Fibroblast of upper back skin (primary cell): ENCODE results near the gene TCF7L1.
"Not testable (repeated sequence)": the region's sequence is repeated elsewhere in the genome, so short reads cannot be mapped to it uniquely, and the experiment has no call there.

Experiments
- DNase-seq: peaks from one replicate; pipeline ENCODE4 v3.0.0-alpha.2; 2013

Gene TCF7L1

GRCh38 chr2:85133751-85134254, 611 bp downstream of the TCF7L1 start:
- DNase-seq: peak; percentile 28

GRCh38 chr2:85134255-85134895, 1.2 kb downstream of the TCF7L1 start:
- DNase-seq: peak; percentile 49

- no peak for DNase-seq
Measured at GRCh38 chr2:85134896-85135659, 1.9 kb downstream of the TCF7L1 start.

GRCh38 chr2:85135660-85135914, 2.4 kb downstream of the TCF7L1 start:
- DNase-seq: no peak

GRCh38 chr2:85137156-85137555, 4.0 kb downstream of the TCF7L1 start:
- no peak for DNase-seq

GRCh38 chr2:85143463-85144082, 10.4 kb downstream of the TCF7L1 start:
- no peak for DNase-seq

GRCh38 chr2:85145116-85145820, 12.1 kb downstream of the TCF7L1 start:
- no peak for DNase-seq

- DNase-seq: no peak
Measured at GRCh38 chr2:85148190-85148589, 15.0 kb downstream of the TCF7L1 start.

- DNase-seq: no peak
Measured at GRCh38 chr2:85151026-85151425, 17.8 kb downstream of the TCF7L1 start.

GRCh38 chr2:85152895-85153294, 19.7 kb downstream of the TCF7L1 start:
- no peak for DNase-seq

- DNase-seq: peak; percentile 46
Measured at GRCh38 chr2:85154048-85154753, 21.0 kb downstream of the TCF7L1 start.

GRCh38 chr2:85155082-85155481, 21.9 kb downstream of the TCF7L1 start:
- not testable (repeated sequence) for DNase-seq

- peak; percentile 80 for DNase-seq
Measured at GRCh38 chr2:85156153-85156552, 23.0 kb downstream of the TCF7L1 start.

- peak; percentile 43 for DNase-seq
Measured at GRCh38 chr2:85156619-85157018, 23.4 kb downstream of the TCF7L1 start.

- no peak for DNase-seq
Measured at GRCh38 chr2:85157345-85157744, 24.2 kb downstream of the TCF7L1 start.

- no peak for DNase-seq
Measured at GRCh38 chr2:85158559-85159273, 25.5 kb downstream of the TCF7L1 start.

GRCh38 chr2:85159589-85159988, 26.4 kb downstream of the TCF7L1 start:
- DNase-seq: no peak

- DNase-seq: peak; percentile 48
Measured at GRCh38 chr2:85160966-85161960, 28.1 kb downstream of the TCF7L1 start.

- peak; percentile 88 for DNase-seq
Measured at GRCh38 chr2:85162746-85163301, 29.6 kb downstream of the TCF7L1 start.

- DNase-seq: no peak
Measured at GRCh38 chr2:85163675-85164074, 30.5 kb downstream of the TCF7L1 start.
